DND-41 (cell line): ENCODE results near the gene TRIM45.

ENCODE experiments used
- CTCF ChIP-seq: IDR thresholded peaks from 2 replicates; pipeline ENCODE4 v1.5.1; 2012; ENCODE audit warnings: borderline replicate concordance, low read length, moderate library complexity, mild to moderate bottlenecking; ENCODE audit not compliant: poor library complexity, severe bottlenecking; ENCODE audit errors: extremely low read depth
- EZH2 ChIP-seq: IDR thresholded peaks from 3 replicates; pipeline ENCODE4 v1.6.1; 2012; ENCODE audit warnings: borderline replicate concordance, low read depth, mild to moderate bottlenecking, moderate library complexity, low read length, inconsistent platforms; ENCODE audit not compliant: severe bottlenecking

DNA sequence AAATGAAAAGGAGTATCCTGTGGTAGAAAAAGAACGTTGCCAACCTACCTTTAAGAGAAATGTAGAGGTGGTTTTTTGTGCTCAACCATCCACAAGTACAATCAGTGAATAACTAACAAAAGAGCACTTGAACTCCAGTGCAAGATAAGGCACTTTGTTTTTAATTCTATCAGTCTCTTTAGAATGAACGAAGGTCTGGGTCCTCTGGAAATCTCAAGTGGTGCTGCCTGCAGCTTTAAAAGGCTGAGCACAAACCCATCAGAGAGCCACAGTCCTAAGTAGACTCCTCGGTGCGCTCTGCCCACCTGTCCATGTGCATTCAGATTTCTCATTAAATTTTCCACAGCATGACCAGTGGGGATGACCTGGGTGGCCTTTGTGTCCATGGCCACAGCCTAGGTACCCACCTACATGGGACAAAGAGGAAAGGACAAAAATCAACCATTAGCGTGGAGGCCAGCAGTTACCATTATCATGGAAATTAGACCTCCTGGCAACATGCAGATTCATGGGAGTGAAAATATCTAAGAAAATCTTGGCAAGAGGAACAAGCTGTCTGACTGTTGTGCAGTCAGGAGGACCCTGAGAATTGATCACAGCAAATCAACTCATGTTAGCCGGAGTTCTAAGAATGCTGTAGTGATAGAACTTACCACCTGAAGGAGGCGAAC, 9.4 kb downstream of the TRIM45 start:
- TF ChIP-seq CTCF: no peak
- TF ChIP-seq EZH2: no peak
